Kidney epithelial cell (primary cell): ENCODE measurements around the gene MFAP4. TPM values are rescaled to one million over a fixed set of nuclear protein-coding genes. Genes with fewer than 3 reads are reported as not detected.

Source experiments
- DNase-seq: peaks from one replicate; pipeline ENCODE4 v3.0.0-alpha.2; 2010; ENCODE audit warnings: low read depth
- H3K27me3 ChIP-seq: 2 replicates; pipeline ENCODE4 v1.6.0; 2011; ENCODE audit warnings: low read length; ENCODE audit not compliant: control insufficient read depth, insufficient read depth
- H3K36me3 ChIP-seq: 2 replicates; pipeline ENCODE4 v1.5.1; 2011; ENCODE audit warnings: low read length; ENCODE audit not compliant: control insufficient read depth, insufficient read depth
- H3K4me3 ChIP-seq: 2 replicates; pipeline ENCODE4 v1.5.1; 2011; ENCODE audit warnings: low read depth, mild to moderate bottlenecking, control low read depth, low read length
- CTCF ChIP-seq: IDR thresholded peaks from 2 replicates; pipeline ENCODE4 v1.5.1; 2011; ENCODE audit warnings: mild to moderate bottlenecking, moderate library complexity, low read length, control low read depth, inconsistent platforms; ENCODE audit not compliant: insufficient read depth, poor library complexity, severe bottlenecking
- total RNA-seq: library from RNA; depleted of rRNA; stranded (reverse); fragments of >200 nt; gene quantifications from 2 replicates; pipeline ENCODE4 v1.2.3, GENCODE V29; 2015

The MFAP4 gene
- total RNA-seq, 1 donor from 2014 or later = 1.3 TPM

- Histone ChIP-seq H3K27me3 (no peaks in the 10 kb centered on the region), H3K4me3 (no peak overlapping the region), H3K36me3 (no peaks in the 10 kb centered on the region)
- no peak for TF ChIP-seq CTCF
- no peak for DNase-seq
These were observed 42.5 kb downstream of the MFAP4 start for GRCh38 chr17:19344311-19345066.

GRCh38 chr17:19343671-19344151, 43.3 kb downstream of the MFAP4 start:
- no peak overlapping the region for H3K4me3 ChIP-seq
- DNase-seq = no peak
- TF ChIP-seq CTCF = no peak
- no peaks in the 10 kb centered on the region for H3K27me3 ChIP-seq
- H3K36me3 ChIP-seq = no peaks in the 10 kb centered on the region

- DNase-seq = no peak
- TF ChIP-seq CTCF = no peak
- no peak overlapping the region for H3K4me3 ChIP-seq
- H3K27me3 ChIP-seq = no peaks in the 10 kb centered on the region
- H3K36me3 ChIP-seq = no peaks in the 10 kb centered on the region
These were observed 43.7 kb downstream of the MFAP4 start for GRCh38 chr17:19343256-19343630.

- no peak for DNase-seq
- no peak for TF ChIP-seq CTCF
- no peaks in the 10 kb centered on the region for H3K27me3 ChIP-seq
- H3K4me3 ChIP-seq = no peak overlapping the region
- H3K36me3 ChIP-seq = no peaks in the 10 kb centered on the region
These were observed 44.3 kb downstream of the MFAP4 start for GRCh38 chr17:19342611-19343255.

- Histone ChIP-seq H3K27me3 (no peaks in the 10 kb centered on the region), H3K4me3 (no peak overlapping the region), H3K36me3 (no peaks in the 10 kb centered on the region)
- DNase-seq = no peak
- no peak for TF ChIP-seq CTCF
These were observed 45.1 kb downstream of the MFAP4 start for GRCh38 chr17:19341641-19342610.
